Fibroblast of lung (primary cell): ENCODE results near the gene AGPAT4.

Experiments
- EZH2 ChIP-seq: IDR thresholded peaks from 2 replicates; pipeline ENCODE4 v1.5.1; 2012; ENCODE audit warnings: low read length, control low read depth, mild to moderate bottlenecking; ENCODE audit errors: missing control alignments
- TF ChIP-seq, protein P1 (sequence below), 2 donors: IDR thresholded peaks in 1 of 2; conservative IDR thresholded peaks in 1 of 2; 1 replicate in 1 of 2; 2 replicates in 1 of 2; pipeline ENCODE4 v1.5.1; 2011 to 2012; ENCODE audit warnings: low read length in 2 of 2, control low read depth in 1 of 2, inconsistent platforms in 1 of 2, low read depth in 1 of 2, mild to moderate bottlenecking in 1 of 2

DNA sequence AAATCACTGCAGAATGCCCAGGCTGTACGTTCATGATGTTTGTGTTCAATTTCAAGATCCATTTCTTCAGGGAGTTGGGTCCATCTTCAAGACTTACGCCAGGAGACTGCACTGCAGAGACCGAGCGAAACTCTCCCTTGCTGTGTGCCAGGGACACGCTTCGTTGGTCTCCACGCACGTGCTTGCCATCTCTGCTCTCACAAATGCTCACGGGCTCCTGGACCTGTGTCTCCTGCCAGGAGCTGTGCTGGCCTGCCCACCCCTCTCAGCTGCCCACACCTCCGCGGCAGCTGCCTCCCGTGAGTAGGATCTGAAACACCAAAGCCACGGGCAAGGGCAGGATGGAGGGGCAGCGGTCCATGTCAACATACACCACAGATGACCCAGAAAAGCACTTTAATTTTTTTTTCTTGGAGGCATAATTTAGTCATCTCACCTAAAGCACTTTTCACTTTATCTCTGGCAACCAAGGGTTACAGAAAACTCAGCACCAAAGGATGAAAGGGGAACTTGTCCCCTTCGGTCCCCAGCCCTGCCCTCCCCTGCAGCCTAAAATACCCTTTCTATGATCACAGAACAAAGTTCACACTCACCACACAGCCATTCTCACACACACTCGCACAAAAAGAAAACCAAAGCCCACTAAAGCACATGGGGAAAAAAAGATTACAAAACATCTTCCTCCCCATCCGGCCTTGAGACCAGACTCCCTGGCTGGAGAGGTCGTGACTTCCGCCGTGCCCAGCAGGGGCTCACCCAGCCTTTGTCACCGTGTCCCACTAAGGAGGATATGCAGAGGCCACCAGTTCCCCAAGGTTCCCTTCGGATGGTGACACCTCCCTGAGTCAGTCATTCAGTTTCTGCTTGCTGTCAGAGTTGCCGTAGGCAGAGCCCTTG lies 137.9 kb downstream of the AGPAT4 start:
- TF ChIP-seq, protein P1, sequence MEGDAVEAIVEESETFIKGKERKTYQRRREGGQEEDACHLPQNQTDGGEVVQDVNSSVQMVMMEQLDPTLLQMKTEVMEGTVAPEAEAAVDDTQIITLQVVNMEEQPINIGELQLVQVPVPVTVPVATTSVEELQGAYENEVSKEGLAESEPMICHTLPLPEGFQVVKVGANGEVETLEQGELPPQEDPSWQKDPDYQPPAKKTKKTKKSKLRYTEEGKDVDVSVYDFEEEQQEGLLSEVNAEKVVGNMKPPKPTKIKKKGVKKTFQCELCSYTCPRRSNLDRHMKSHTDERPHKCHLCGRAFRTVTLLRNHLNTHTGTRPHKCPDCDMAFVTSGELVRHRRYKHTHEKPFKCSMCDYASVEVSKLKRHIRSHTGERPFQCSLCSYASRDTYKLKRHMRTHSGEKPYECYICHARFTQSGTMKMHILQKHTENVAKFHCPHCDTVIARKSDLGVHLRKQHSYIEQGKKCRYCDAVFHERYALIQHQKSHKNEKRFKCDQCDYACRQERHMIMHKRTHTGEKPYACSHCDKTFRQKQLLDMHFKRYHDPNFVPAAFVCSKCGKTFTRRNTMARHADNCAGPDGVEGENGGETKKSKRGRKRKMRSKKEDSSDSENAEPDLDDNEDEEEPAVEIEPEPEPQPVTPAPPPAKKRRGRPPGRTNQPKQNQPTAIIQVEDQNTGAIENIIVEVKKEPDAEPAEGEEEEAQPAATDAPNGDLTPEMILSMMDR (conservative IDR thresholded peaks at IDR 0.05 in 1 of 2, IDR thresholded peaks at IDR 0.05 in 1 of 2; ENCODE audit: low read depth in 1 of 2, low read length in 2 of 2): no peak
- no peak for TF ChIP-seq EZH2
